Uterus (tissue), 4 donors: ENCODE results near the gene BPHL. TPM values are rescaled to one million over a fixed set of nuclear protein-coding genes. Genes with fewer than 3 reads are reported as not detected.

Experiments used
- DNase-seq, 2 donors: peaks; one replicate each; pipeline ENCODE4 v3.0.0-alpha.2; 2019 to 2020
- H3K27ac ChIP-seq, 2 donors: fragments of 200-600 bp; sonication (generic); 1 replicate in 1 of 2; 2 replicates in 1 of 2; pipeline ENCODE4 v1.5.1; 2016 to 2018
- H3K27me3 ChIP-seq, 2 donors: fragments of 200-600 bp; sonication (generic); one replicate each; pipeline ENCODE4 v1.5.1; 2018 to 2019; ENCODE audit warnings: control low read depth in 1 of 2
- H3K36me3 ChIP-seq, 2 donors: fragments of 200-600 bp; sonication (generic); one replicate each; pipeline ENCODE4 v1.5.1; 2019; ENCODE audit warnings: control low read depth in 1 of 2
- H3K4me1 ChIP-seq, 2 donors: fragments of 200-600 bp; sonication (generic); one replicate each; pipeline ENCODE4 v1.5.1; 2018 to 2019; ENCODE audit warnings: control low read depth in 1 of 2
- H3K4me3 ChIP-seq, 2 donors: fragments of 200-600 bp; sonication (generic); 1 replicate in 1 of 2; 2 replicates in 1 of 2; pipeline ENCODE4 v1.5.1; 2018 to 2019; ENCODE audit warnings: mild to moderate bottlenecking in 1 of 2
- H3K9me3 ChIP-seq, 2 donors: fragments of 200-600 bp; sonication (generic); one replicate each; pipeline ENCODE4 v1.5.1; 2019; ENCODE audit warnings: control low read depth in 1 of 2
- POLR2A ChIP-seq, 2 donors: fragments of 450-650 bp; IDR thresholded peaks; one replicate each; pipeline ENCODE4 v1.6.1; 2016; ENCODE audit warnings: antibody characterized with exemption in 2 of 2, mild to moderate bottlenecking in 1 of 2, moderate library complexity in 1 of 2
- intact Hi-C: fragments of 100-400 bp; cut with DNase I; formaldehyde crosslinking; loops from one replicate; pipeline ENCODE4 v1.15.1; 2023; ENCODE audit warnings: low total_unique reads
- small RNA-seq: library from RNA; depleted of rRNA; stranded (forward); fragments of <200 nt; gene quantifications from one replicate; pipeline ENCODE3, GENCODE V24; 2016
- total RNA-seq, 4 donors: library from RNA; depleted of rRNA in 3 of 4; stranded (reverse); fragments of >200 nt in 3 of 4; gene quantifications; one replicate each; pipeline versions ENCODE4 v1.1.0 to v1.2.4, GENCODE V29; 2014 to 2023
- TF ChIP-seq, protein P1 (sequence below), 4 experiments: fragments of 200-600 bp in 2 of 4; fragments of 450-650 bp in 2 of 4; sonication (generic) in 2 of 4; IDR thresholded peaks; one replicate each; pipeline ENCODE4 v1.5.1; 2016 to 2019; ENCODE audit warnings: antibody characterized with exemption in 4 of 4, mild to moderate bottlenecking in 2 of 4, moderate library complexity in 1 of 4
- donor health status: DM: yes; HTN: yes; CAD: no.

BPHL gene
- total RNA-seq, 4 donors from 2014 or later: 4.1 to 30.9 (median 22.0) TPM

DNA sequence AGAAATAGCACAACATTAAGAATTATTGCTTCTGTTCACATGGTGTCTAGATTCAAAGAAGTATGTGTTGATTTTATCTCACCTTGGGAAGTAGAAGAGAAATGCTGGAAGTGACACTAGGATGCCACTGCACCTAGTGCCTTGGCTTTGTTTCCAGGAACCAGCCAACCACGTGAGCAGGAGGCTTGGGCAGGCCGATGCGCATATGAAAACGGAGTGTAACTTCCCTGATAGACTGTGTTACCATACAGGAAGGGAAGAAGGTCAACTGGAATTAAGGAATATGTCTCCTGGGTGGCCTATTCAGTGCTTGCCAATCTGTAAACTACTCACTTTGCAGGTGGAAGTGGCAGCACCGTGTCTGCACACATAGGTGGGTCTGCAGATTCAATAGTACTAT is 80.9 kb downstream of the BPHL start:
- Histone ChIP-seq H3K9me3 (no peaks in the 10 kb centered on the region), H3K4me1 (no peaks in the 10 kb centered on the region), H3K36me3 (no peaks in the 10 kb centered on the region), H3K27ac (no peak overlapping the region), H3K27me3 (no peaks in the 10 kb centered on the region), H3K4me3 (no peak overlapping the region)
- TF ChIP-seq POLR2A (IDR thresholded peaks at IDR 0.05): no peak
- TF ChIP-seq, protein P1, sequence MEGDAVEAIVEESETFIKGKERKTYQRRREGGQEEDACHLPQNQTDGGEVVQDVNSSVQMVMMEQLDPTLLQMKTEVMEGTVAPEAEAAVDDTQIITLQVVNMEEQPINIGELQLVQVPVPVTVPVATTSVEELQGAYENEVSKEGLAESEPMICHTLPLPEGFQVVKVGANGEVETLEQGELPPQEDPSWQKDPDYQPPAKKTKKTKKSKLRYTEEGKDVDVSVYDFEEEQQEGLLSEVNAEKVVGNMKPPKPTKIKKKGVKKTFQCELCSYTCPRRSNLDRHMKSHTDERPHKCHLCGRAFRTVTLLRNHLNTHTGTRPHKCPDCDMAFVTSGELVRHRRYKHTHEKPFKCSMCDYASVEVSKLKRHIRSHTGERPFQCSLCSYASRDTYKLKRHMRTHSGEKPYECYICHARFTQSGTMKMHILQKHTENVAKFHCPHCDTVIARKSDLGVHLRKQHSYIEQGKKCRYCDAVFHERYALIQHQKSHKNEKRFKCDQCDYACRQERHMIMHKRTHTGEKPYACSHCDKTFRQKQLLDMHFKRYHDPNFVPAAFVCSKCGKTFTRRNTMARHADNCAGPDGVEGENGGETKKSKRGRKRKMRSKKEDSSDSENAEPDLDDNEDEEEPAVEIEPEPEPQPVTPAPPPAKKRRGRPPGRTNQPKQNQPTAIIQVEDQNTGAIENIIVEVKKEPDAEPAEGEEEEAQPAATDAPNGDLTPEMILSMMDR (IDR thresholded peaks at IDR 0.05): no peak
- no peak for DNase-seq
- intact Hi-C loops: no loop called here

DNA sequence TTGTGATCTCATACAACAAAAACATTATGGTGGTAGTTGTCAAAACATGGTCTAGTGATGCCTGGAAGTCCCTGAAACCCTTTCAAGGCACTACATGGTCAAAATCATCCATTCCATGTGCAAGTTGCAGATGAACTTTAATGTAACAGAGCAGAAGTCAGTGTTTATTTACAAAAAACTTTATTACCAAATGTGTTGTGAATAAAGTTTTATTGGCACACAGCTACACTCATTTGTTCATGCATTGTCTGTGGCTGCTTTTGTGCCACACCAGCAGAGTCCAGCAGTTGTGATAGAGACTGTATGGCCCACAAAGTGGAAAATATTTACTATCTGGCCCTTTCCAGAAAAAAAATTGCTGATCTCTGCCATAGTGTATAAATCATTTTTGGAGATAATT is 82.2 kb downstream of the BPHL start:
- H3K36me3 ChIP-seq: no peaks in the 10 kb centered on the region
- H3K4me3 ChIP-seq: no peak overlapping the region
- H3K27ac ChIP-seq: no peak overlapping the region
- H3K4me1 ChIP-seq: no peaks in the 10 kb centered on the region
- H3K27me3 ChIP-seq: no peaks in the 10 kb centered on the region
- H3K9me3 ChIP-seq: no peaks in the 10 kb centered on the region
- no peak for DNase-seq
- intact Hi-C loops: no loop called here
- TF ChIP-seq, protein P1 (IDR thresholded peaks at IDR 0.05): no peak
- TF ChIP-seq POLR2A (IDR thresholded peaks at IDR 0.05): no peak

DNA sequence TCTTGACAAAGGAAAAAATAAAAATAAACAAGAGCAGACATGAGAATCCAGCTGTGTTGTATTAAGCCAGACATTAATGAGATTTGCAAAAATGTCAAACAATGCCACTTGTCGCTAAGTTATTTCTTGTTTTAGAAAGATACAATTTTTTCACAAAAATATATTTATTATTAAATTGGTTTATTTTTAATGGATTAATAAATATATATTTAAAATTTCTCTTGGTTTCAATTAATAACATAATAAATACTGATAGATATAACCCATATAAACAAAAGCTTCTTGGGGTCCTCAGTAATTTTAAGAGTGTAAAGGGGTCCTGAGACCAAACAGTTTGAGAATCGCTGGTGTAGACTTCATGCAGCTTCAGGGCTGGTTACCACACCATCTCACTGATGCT is 82.9 kb downstream of the BPHL start:
- H3K27ac ChIP-seq: no peak overlapping the region
- H3K9me3 ChIP-seq: no peaks in the 10 kb centered on the region
- no peak overlapping the region for H3K4me3 ChIP-seq
- no peak for DNase-seq
- H3K4me1 ChIP-seq: no peaks in the 10 kb centered on the region
- H3K27me3 ChIP-seq: no peaks in the 10 kb centered on the region
- TF ChIP-seq, protein P1 (IDR thresholded peaks at IDR 0.05): no peak
- TF ChIP-seq POLR2A (IDR thresholded peaks at IDR 0.05): no peak
- no peaks in the 10 kb centered on the region for H3K36me3 ChIP-seq
- intact Hi-C loops: no loop called here

Small RNAs within 50 kb of the gene (small RNA-seq; reads per million reads assigned to genes)
- not detected for gene RNA5SP201

Other genes with a start within 250 kb of the BPHL start
- gene SERPINB9, start 215.4 kb upstream of the BPHL start, total RNA-seq: 10 to 100 TPM in 2 of 4 donors, 1 to 10 TPM in 2; 8.7 to 17.7 (median 10.8) TPM
- 100 to 1,000 TPM in 3 of 4 donors, 10 to 100 TPM in 1; 84.9 to 266 (median 203) TPM for gene SERPINB6, start 147.1 kb upstream of the BPHL start, total RNA-seq
- gene NQO2, start 118.8 kb upstream of the BPHL start, total RNA-seq: 10 to 100 TPM in 3 of 4 donors, 1 to 10 TPM in 1; 7.8 to 50.3 (median 21.6) TPM
- gene RIPK1, start 50.2 kb upstream of the BPHL start, total RNA-seq: 10 to 100 TPM; 11.5 to 35.0 (median 30.1) TPM
- gene TUBB2A, start 38.8 kb downstream of the BPHL start, total RNA-seq: 100 to 1,000 TPM in 1 of 4 donors, 10 to 100 TPM in 3; 21.5 to 100 (median 59.0) TPM
- 10 to 100 TPM in 1 of 4 donors, 1 to 10 TPM in 1, under 1 TPM in 1, not detected in 1; 0.26 to 80.7 (median 4.3) TPM for gene TUBB2B, start 108.9 kb downstream of the BPHL start, total RNA-seq
- 10 to 100 TPM; 13.1 to 49.4 (median 28.0) TPM for gene PSMG4, start 140.2 kb downstream of the BPHL start, total RNA-seq